Measurements from ENCODE around the gene CHCHD6. TPM values are rescaled to one million over a fixed set of nuclear protein-coding genes. Genes with fewer than 3 reads are reported as not detected.

Gene CHCHD6
- total RNA-seq, 3 donors from 2014 or later (not counting 1 experiment from before 2014, with no cell fraction given), result 5.3 to 9.9 (median 8.3) TPM

DNA sequence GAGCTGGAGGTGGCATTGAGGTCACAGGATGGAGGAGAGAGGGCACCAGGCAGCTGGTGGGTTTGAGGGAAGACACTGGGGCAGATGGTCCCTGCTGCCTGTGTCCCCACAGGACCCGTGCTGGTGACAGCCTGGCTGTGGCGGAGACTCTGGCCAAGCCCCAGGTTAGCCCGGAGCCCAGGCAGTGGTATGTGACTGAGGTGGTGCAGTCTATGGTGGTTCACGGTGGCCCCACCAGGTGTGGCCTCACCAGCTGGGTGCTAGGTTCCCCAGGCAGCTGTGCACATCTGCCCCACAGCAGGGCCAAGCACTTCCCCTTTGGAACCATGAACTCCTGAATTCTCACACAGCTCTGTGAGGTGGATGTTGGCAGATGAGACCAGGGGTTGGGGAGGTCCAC, 294.3 kb downstream of the CHCHD6 start:
- Histone ChIP-seq H3K27me3 (ENCODE audit: control insufficient read depth, insufficient read depth, low read length) (no peaks in the 10 kb centered on the region), H3K9me3 (ENCODE audit: control insufficient read depth, insufficient read depth, low read length) (no peaks in the 10 kb centered on the region), H3K27ac (ENCODE audit: low read length) (no peak overlapping the region), H3K36me3 (ENCODE audit: control insufficient read depth, insufficient read depth, low read length) (no peaks in the 10 kb centered on the region), H3K4me1 (ENCODE audit: control insufficient read depth, insufficient read depth, low read length) (no peaks in the 10 kb centered on the region), H3K4me3 (ENCODE audit: low read length) (no peak overlapping the region)
- Mint-ChIP-seq H3K4me3 (no peak overlapping the region), H3K4me1 (no peaks in the 10 kb centered on the region), H3K9me3 (no peaks in the 10 kb centered on the region), H3K27ac (no peak overlapping the region), H3K27me3 (ENCODE audit: low read depth in 2 of 2) (no peaks in the 10 kb centered on the region), H3K36me3 (no peaks in the 10 kb centered on the region)
- intact Hi-C loops (cut with micrococcal nuclease), result loop anchor here (10.0 kb wide), 1 partner anchor 244 kb away; no protein-coding TSS in a partner anchor
- WGBS (ENCODE audit: insufficient coverage), result 71% methylated on average over 4 of the region's 4 CpGs
- DNase-seq (no peak), ATAC-seq (no peak)
- TF ChIP-seq, protein P1, sequence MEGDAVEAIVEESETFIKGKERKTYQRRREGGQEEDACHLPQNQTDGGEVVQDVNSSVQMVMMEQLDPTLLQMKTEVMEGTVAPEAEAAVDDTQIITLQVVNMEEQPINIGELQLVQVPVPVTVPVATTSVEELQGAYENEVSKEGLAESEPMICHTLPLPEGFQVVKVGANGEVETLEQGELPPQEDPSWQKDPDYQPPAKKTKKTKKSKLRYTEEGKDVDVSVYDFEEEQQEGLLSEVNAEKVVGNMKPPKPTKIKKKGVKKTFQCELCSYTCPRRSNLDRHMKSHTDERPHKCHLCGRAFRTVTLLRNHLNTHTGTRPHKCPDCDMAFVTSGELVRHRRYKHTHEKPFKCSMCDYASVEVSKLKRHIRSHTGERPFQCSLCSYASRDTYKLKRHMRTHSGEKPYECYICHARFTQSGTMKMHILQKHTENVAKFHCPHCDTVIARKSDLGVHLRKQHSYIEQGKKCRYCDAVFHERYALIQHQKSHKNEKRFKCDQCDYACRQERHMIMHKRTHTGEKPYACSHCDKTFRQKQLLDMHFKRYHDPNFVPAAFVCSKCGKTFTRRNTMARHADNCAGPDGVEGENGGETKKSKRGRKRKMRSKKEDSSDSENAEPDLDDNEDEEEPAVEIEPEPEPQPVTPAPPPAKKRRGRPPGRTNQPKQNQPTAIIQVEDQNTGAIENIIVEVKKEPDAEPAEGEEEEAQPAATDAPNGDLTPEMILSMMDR (IDR thresholded peaks at IDR 0.05), result no peak

GRCh38 chr3:126998728-126999127, 294.7 kb downstream of the CHCHD6 start:
- whole genome bisulfite sequencing (ENCODE audit: insufficient coverage), result 59% methylated on average over 3 of the region's 3 CpGs
- TF ChIP-seq, protein P1 (IDR thresholded peaks at IDR 0.05), result no peak
- no peak for ATAC-seq
- no peaks in the 10 kb centered on the region for H3K4me1 ChIP-seq (ENCODE audit: control insufficient read depth, insufficient read depth, low read length)
- H3K27ac Mint-ChIP-seq, result no peak overlapping the region
- H3K4me3 ChIP-seq (ENCODE audit: low read length), result no peak overlapping the region
- no peaks in the 10 kb centered on the region for H3K4me1 Mint-ChIP-seq
- intact Hi-C loops (cut with micrococcal nuclease), result loop anchor here (10.0 kb wide), 1 partner anchor 244 kb away; no protein-coding TSS in a partner anchor
- no peaks in the 10 kb centered on the region for H3K36me3 Mint-ChIP-seq
- H3K9me3 Mint-ChIP-seq, result no peaks in the 10 kb centered on the region
- H3K27me3 ChIP-seq (ENCODE audit: control insufficient read depth, insufficient read depth, low read length), result no peaks in the 10 kb centered on the region
- H3K36me3 ChIP-seq (ENCODE audit: control insufficient read depth, insufficient read depth, low read length), result no peaks in the 10 kb centered on the region
- no peaks in the 10 kb centered on the region for H3K27me3 Mint-ChIP-seq (ENCODE audit: low read depth in 2 of 2)
- H3K27ac ChIP-seq (ENCODE audit: low read length), result no peak overlapping the region
- H3K9me3 ChIP-seq (ENCODE audit: control insufficient read depth, insufficient read depth, low read length), result no peaks in the 10 kb centered on the region
- no peak overlapping the region for H3K4me3 Mint-ChIP-seq
- no peak for DNase-seq

DNA sequence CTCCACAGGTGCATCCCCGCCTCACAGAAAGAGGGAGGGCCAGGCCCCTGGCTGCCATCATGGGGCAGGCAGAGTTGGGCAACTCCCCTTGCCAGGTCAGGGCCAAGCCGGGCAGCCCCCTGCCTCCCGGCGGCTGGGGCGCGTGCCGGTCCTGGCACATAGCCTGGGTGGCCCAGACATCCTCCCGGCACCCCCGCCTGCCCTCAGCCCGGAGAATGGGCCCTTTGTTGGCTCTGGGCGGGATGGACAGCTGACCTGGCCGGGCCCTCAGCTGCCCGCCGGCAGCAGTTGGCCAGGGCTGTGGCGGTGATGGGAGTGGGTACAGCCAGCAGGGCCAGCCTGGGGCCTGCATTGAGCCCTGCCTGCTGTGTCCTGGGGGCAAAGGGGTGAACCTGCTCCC, 295.3 kb downstream of the CHCHD6 start:
- Mint-ChIP-seq H3K4me3 (no peak overlapping the region), H3K9me3 (no peaks in the 10 kb centered on the region), H3K4me1 (no peaks in the 10 kb centered on the region), H3K27me3 (ENCODE audit: low read depth in 2 of 2) (no peaks in the 10 kb centered on the region), H3K36me3 (no peaks in the 10 kb centered on the region), H3K27ac (no peak overlapping the region)
- TF ChIP-seq, protein P1 (IDR thresholded peaks at IDR 0.05), result no peak
- intact Hi-C loops (cut with micrococcal nuclease), result loop anchor here (10.0 kb wide), 1 partner anchor 245 kb away; no protein-coding TSS in a partner anchor
- 96% methylated on average over 15 of the region's 15 CpGs for WGBS (ENCODE audit: insufficient coverage)
- no peak overlapping the region for H3K4me3 ChIP-seq (ENCODE audit: low read length)
- no peaks in the 10 kb centered on the region for H3K4me1 ChIP-seq (ENCODE audit: control insufficient read depth, insufficient read depth, low read length)
- no peak overlapping the region for H3K27ac ChIP-seq (ENCODE audit: low read length)
- ATAC-seq (no peak), DNase-seq (no peak)
- H3K27me3 ChIP-seq (ENCODE audit: control insufficient read depth, insufficient read depth, low read length), result no peaks in the 10 kb centered on the region
- no peaks in the 10 kb centered on the region for H3K9me3 ChIP-seq (ENCODE audit: control insufficient read depth, insufficient read depth, low read length)
- H3K36me3 ChIP-seq (ENCODE audit: control insufficient read depth, insufficient read depth, low read length), result no peaks in the 10 kb centered on the region

GRCh38 chr3:127000119-127000518, 296.1 kb downstream of the CHCHD6 start:
- DNase-seq (no peak), ATAC-seq (no peak)
- no peaks in the 10 kb centered on the region for H3K36me3 ChIP-seq (ENCODE audit: control insufficient read depth, insufficient read depth, low read length)
- H3K27me3 ChIP-seq (ENCODE audit: control insufficient read depth, insufficient read depth, low read length), result no peaks in the 10 kb centered on the region
- H3K9me3 ChIP-seq (ENCODE audit: control insufficient read depth, insufficient read depth, low read length), result no peaks in the 10 kb centered on the region
- no peaks in the 10 kb centered on the region for H3K4me1 ChIP-seq (ENCODE audit: control insufficient read depth, insufficient read depth, low read length)
- 85% methylated on average over 15 of the region's 15 CpGs for WGBS (ENCODE audit: insufficient coverage)
- Mint-ChIP-seq H3K27me3 (ENCODE audit: low read depth in 2 of 2) (no peaks in the 10 kb centered on the region), H3K27ac (no peak overlapping the region), H3K4me1 (no peaks in the 10 kb centered on the region), H3K36me3 (no peaks in the 10 kb centered on the region), H3K4me3 (no peak overlapping the region), H3K9me3 (no peaks in the 10 kb centered on the region)
- TF ChIP-seq, protein P1 (IDR thresholded peaks at IDR 0.05), result no peak
- no peak overlapping the region for H3K27ac ChIP-seq (ENCODE audit: low read length)
- intact Hi-C loops (cut with micrococcal nuclease), result no loop called here
- H3K4me3 ChIP-seq (ENCODE audit: low read length), result no peak overlapping the region
